Activated T-helper 1 cell treated with anti-CD3 and anti-CD28 coated beads, Interleukin-2, amount 50 U/mL, for 16 hours (primary cell): Measurements from ENCODE around the gene SMIM45.

ENCODE experiments used
- DNase-seq, 2 donors: peaks; one replicate each; pipeline ENCODE4 v3.0.0-alpha.2; 2020; ENCODE audit warnings: low read depth in 1 of 2, low spot score in 1 of 2

Gene SMIM45

GRCh38 chr22:41966607-41967240 is 14.8 kb downstream of the SMIM45 start:
- no peak for DNase-seq

GRCh38 chr22:41968601-41969000 is 16.7 kb downstream of the SMIM45 start:
- no peak for DNase-seq

GRCh38 chr22:41969110-41969646 is 17.2 kb downstream of the SMIM45 start, which contains the start of gene SEPTIN3:
Gene SEPTIN3 (plus strand): TSS chr22:41969443. CDS start chr22:41971493, 2,050 bp downstream.
- DNase-seq: no peak

- no peak for DNase-seq
Observed at GRCh38 chr22:41970601-41971000, 18.7 kb downstream of the SMIM45 start.

- DNase-seq: no peak
Observed at GRCh38 chr22:41971431-41971830, 19.5 kb downstream of the SMIM45 start.

GRCh38 chr22:41974691-41975290 is 22.8 kb downstream of the SMIM45 start:
- DNase-seq: no peak

- no peak for DNase-seq
Observed at GRCh38 chr22:41975299-41976069, 23.5 kb downstream of the SMIM45 start.

GRCh38 chr22:41976070-41976901 is 24.3 kb downstream of the SMIM45 start:
- DNase-seq: peak in 1 of 2 donors; percentile 28

GRCh38 chr22:41976961-41977566 is 25.1 kb downstream of the SMIM45 start:
- no peak for DNase-seq

- no peak for DNase-seq
Observed at GRCh38 chr22:41978732-41979131, 26.8 kb downstream of the SMIM45 start.

- DNase-seq: no peak
Observed at GRCh38 chr22:41979423-41980250, 27.7 kb downstream of the SMIM45 start.

- DNase-seq: no peak
Observed at GRCh38 chr22:41982865-41983264, 30.9 kb downstream of the SMIM45 start.

GRCh38 chr22:41983513-41984405 is 31.8 kb downstream of the SMIM45 start:
- no peak for DNase-seq

- no peak for DNase-seq
Observed at GRCh38 chr22:41987276-41987675, 35.3 kb downstream of the SMIM45 start.

GRCh38 chr22:41989246-41989645 is 37.3 kb downstream of the SMIM45 start:
- no peak for DNase-seq

GRCh38 chr22:41991111-41991510 is 39.2 kb downstream of the SMIM45 start:
- DNase-seq: no peak

GRCh38 chr22:41992496-41992895 is 40.5 kb downstream of the SMIM45 start:
- DNase-seq: no peak

- DNase-seq: no peak
Observed at GRCh38 chr22:41995211-41995610, 43.3 kb downstream of the SMIM45 start.

GRCh38 chr22:41996826-41997225 is 44.9 kb downstream of the SMIM45 start:
- no peak for DNase-seq
